GM23248 (cell line): Measurements from ENCODE around the gene RAB41. TPM values are rescaled to one million over a fixed set of nuclear protein-coding genes. Genes with fewer than 3 reads are reported as not detected.
"Not testable (repeated sequence)": the region's sequence is repeated elsewhere in the genome, so short reads cannot be mapped to it uniquely, and the experiment has no call there.

ENCODE experiments used
- DNase-seq: peaks from one replicate; pipeline ENCODE4 v3.0.0-alpha.2; 2015
- H2AFZ ChIP-seq: fragments of 200-600 bp; sonication (generic); 2 replicates; pipeline ENCODE4 v1.6.1; 2016; ENCODE audit warnings: antibody characterized with exemption
- H3F3A ChIP-seq: fragments of 200-600 bp; sonication (generic); 2 replicates; pipeline ENCODE4 v1.6.1; 2016; ENCODE audit warnings: mild to moderate bottlenecking, antibody characterized with exemption, mixed run types; ENCODE audit not compliant: insufficient read depth
- H3K27ac ChIP-seq: fragments of 200-600 bp; sonication (generic); 2 replicates; pipeline ENCODE4 v1.5.1; 2016; ENCODE audit warnings: mild to moderate bottlenecking
- H3K27me3 ChIP-seq: fragments of 200-600 bp; sonication (generic); replicated peaks from 2 replicates; pipeline ENCODE4 v1.6.1; 2016; ENCODE audit warnings: mild to moderate bottlenecking; ENCODE audit not compliant: insufficient read depth
- H3K36me3 ChIP-seq: fragments of 200-600 bp; sonication (generic); 2 replicates; pipeline ENCODE4 v1.6.1; 2016; ENCODE audit warnings: low read depth, mild to moderate bottlenecking
- H3K4me1 ChIP-seq: fragments of 200-600 bp; sonication (generic); 2 replicates; pipeline ENCODE4 v1.6.1; 2016; ENCODE audit warnings: mild to moderate bottlenecking; ENCODE audit not compliant: insufficient read depth
- H3K4me2 ChIP-seq: fragments of 200-600 bp; sonication (generic); one replicate; pipeline ENCODE4 v1.6.1; 2016; ENCODE audit warnings: mild to moderate bottlenecking; ENCODE audit not compliant: unreplicated experiment
- H3K4me3 ChIP-seq: fragments of 200-600 bp; sonication (generic); 2 replicates; pipeline ENCODE4 v1.5.1; 2016; ENCODE audit warnings: mild to moderate bottlenecking
- H3K79me2 ChIP-seq: fragments of 200-600 bp; sonication (generic); 2 replicates; pipeline ENCODE4 v1.6.1; 2016; ENCODE audit warnings: mild to moderate bottlenecking; ENCODE audit not compliant: insufficient read depth
- H3K9ac ChIP-seq: fragments of 200-600 bp; sonication (generic); 2 replicates; pipeline ENCODE4 v1.6.1; 2016; ENCODE audit warnings: mild to moderate bottlenecking
- H3K9me2 ChIP-seq: fragments of 200-600 bp; sonication (generic); 2 replicates; pipeline ENCODE4 v1.6.1; 2016; ENCODE audit warnings: mixed run types, mild to moderate bottlenecking, moderate library complexity; ENCODE audit not compliant: insufficient read depth
- H3K9me3 ChIP-seq: fragments of 200-600 bp; sonication (generic); one replicate; pipeline ENCODE4 v1.6.1; 2017; ENCODE audit warnings: low read depth
- H4K20me1 ChIP-seq: fragments of 200-600 bp; sonication (generic); 2 replicates; pipeline ENCODE4 v1.6.0; 2016; ENCODE audit not compliant: insufficient read depth
- EZH2 ChIP-seq: fragments of 200-600 bp; sonication (generic); IDR thresholded peaks from 2 replicates; pipeline ENCODE4 v1.6.1; 2018; ENCODE audit warnings: antibody characterized with exemption, mild to moderate bottlenecking; ENCODE audit not compliant: insufficient read depth, poor library complexity, severe bottlenecking
- EZH2phosphoT487 ChIP-seq: fragments of 200-600 bp; sonication (generic); IDR thresholded peaks from 2 replicates; pipeline ENCODE4 v1.6.1; 2018; ENCODE audit warnings: antibody characterized with exemption, moderate library complexity, mild to moderate bottlenecking, low read depth; ENCODE audit not compliant: insufficient read depth
- WGBS, 2 experiments: methylation state at CpG; one replicate each; pipeline ENCODE4 v1.1.6; 2015 to 2017; ENCODE audit warnings: low lambda C conversion rate in 2 of 2, low coverage in 1 of 2; ENCODE audit errors: missing lambda C conversion rate in 2 of 2; 5-methylcytosine and 5-hydroxymethylcytosine counted together
- in situ Hi-C: fragments of 300-500 bp; cut with MboI; formaldehyde crosslinking; loops from 2 replicates; pipeline ENCODE4 v1.15.0; 2020
- polyA plus RNA-seq: library from polyadenylated mRNA; unstranded; fragments of >200 nt; fragmentation: Nextera tagmentation; extraction: Ambion mirVana; gene quantifications from 2 replicates; pipeline ENCODE4 v1.2.1, GENCODE V29; 2016
- total RNA-seq: library from RNA; depleted of rRNA; stranded (reverse); fragments of >200 nt; shearing (Covaris generic); gene quantifications from 2 replicates; pipeline ENCODE4 v1.2.3, GENCODE V29; 2014; rRNA removed

RAB41 gene
- total RNA-seq (not detected in 2 replicates), polyA plus RNA-seq (not detected in 2 replicates)

DNA sequence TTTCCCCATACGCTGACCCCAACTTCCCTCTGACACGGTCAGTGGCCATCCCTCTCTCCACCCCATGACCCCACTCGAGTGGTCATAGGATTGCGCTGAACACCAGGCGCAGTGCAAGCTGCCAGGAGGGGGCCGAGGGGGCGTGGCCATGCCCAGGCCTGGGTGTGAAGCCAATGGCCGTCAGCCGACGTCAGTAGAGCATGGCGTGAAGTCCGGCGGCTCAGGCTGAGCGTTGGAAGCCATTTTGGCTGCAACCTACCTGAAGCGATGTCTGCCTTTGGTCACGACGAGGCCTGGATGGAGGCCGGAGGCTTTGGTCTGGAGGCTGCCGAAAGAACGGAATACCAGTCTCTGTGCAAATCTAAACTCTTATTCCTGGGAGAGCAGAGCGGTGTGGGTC lies at the start of gene RAB41:
RAB41 (plus strand) TSS at position 222 of the 400 bp plus-strand sequence; CDS start at position 268, 46 bp downstream.
- Histone ChIP-seq H3K4me2 (no peak within 1 kb of the TSS), H4K20me1 (no peaks in the 10 kb centered on the region), H2AFZ (no peak within 1 kb of the TSS), H3K36me3 (no peaks in the 10 kb centered on the region), H3K9ac (no peak within 1 kb of the TSS), H3K9me3 (no peaks in the 10 kb centered on the region), H3K4me3 (no peak within 1 kb of the TSS), H3K27ac (no peak within 1 kb of the TSS), H3K79me2 (no peaks in the 10 kb centered on the region), H3K4me1 (no peaks in the 10 kb centered on the region), H3K9me2 (no peaks in the 10 kb centered on the region), H3F3A (no peaks in the 10 kb centered on the region), H3K27me3 (no peaks in the 10 kb centered on the region)
- in situ Hi-C loops: no loop called here
- no peak for DNase-seq
- no peak for TF ChIP-seq EZH2phosphoT487
- no peak for TF ChIP-seq EZH2
- 92 to 98% methylated on average over 8 to 21 of the region's 21 CpGs for WGBS, 2 experiments

DNA sequence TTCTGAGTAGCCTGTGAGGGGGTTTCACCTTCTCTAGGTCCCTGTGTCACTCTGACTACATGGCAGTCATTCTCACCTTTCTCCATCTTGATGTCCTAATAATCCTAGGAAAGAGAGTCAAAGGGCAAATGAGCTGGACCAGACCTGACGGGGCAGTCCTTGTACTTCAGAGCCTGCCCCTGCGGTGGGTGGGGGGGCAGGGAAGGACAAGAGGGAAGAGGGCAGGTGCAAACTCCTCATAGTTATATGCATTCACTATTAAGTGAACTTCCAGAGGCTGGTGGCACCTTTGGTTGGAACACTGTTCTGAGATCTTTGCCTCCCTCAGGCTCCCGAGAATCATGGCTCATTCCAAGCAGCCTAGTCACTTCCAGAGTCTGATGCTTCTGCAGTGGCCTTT lies 47.6 kb upstream of the RAB41 start, which contains the start of gene AWAT1:
AWAT1 (plus strand) TSS at position 301 of the 400 bp plus-strand sequence; CDS start at position 342, 41 bp downstream.
- no peak within 1 kb of the TSS for H3K4me3 ChIP-seq
- H3K9me2 ChIP-seq: no peaks in the 10 kb centered on the region
- no peaks in the 10 kb centered on the region for H3K27me3 ChIP-seq
- no peak within 1 kb of the TSS for H3K4me2 ChIP-seq
- DNase-seq: peak; percentile 27
- no peak within 1 kb of the TSS for H2AFZ ChIP-seq
- 42 to 44% methylated on average over 1 to 3 of the region's 3 CpGs for WGBS, 2 experiments
- H3F3A ChIP-seq: no peaks in the 10 kb centered on the region
- in situ Hi-C loops: no loop called here
- no peaks in the 10 kb centered on the region for H3K4me1 ChIP-seq
- no peak within 1 kb of the TSS for H3K9ac ChIP-seq
- TF ChIP-seq EZH2 (no peak), EZH2phosphoT487 (no peak)
- no peaks in the 10 kb centered on the region for H3K36me3 ChIP-seq
- no peak within 1 kb of the TSS for H3K27ac ChIP-seq
- no peaks in the 10 kb centered on the region for H3K79me2 ChIP-seq
- H3K9me3 ChIP-seq: no peaks in the 10 kb centered on the region
- no peaks in the 10 kb centered on the region for H4K20me1 ChIP-seq

DNA sequence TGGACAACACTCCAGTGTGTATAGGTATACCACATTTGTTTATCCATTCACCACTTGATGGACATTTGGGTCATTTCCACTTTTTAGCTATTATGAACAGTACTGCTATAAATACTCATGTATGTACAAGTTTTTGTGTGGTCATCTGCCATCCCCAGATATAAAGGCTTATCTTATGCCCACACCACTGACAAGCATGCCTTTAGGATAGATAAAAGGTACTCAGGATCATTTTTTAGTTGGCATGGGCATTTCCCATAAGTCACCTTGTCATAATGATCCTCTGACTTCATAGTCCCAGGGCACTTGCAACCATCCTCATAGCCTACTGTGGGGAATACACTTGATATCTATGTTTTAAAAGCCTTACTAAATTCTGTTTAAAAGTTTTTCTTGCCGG lies 41.2 kb upstream of the RAB41 start:
- no peak for TF ChIP-seq EZH2
- no peak for TF ChIP-seq EZH2phosphoT487
- no peak overlapping the region for H3K27ac ChIP-seq
- no peaks in the 10 kb centered on the region for H3F3A ChIP-seq
- no peak overlapping the region for H3K9ac ChIP-seq
- no peak overlapping the region for H3K4me2 ChIP-seq
- H2AFZ ChIP-seq: no peak overlapping the region
- H4K20me1 ChIP-seq: no peaks in the 10 kb centered on the region
- no peaks in the 10 kb centered on the region for H3K9me2 ChIP-seq
- H3K4me1 ChIP-seq: no peaks in the 10 kb centered on the region
- in situ Hi-C loops: no loop called here
- no peaks in the 10 kb centered on the region for H3K36me3 ChIP-seq
- H3K79me2 ChIP-seq: no peaks in the 10 kb centered on the region
- no peak for DNase-seq
- H3K9me3 ChIP-seq: no peaks in the 10 kb centered on the region
- WGBS, 2 experiments: 83 to 93% methylated on average over 1 of the region's 1 CpG
- no peaks in the 10 kb centered on the region for H3K27me3 ChIP-seq
- no peak overlapping the region for H3K4me3 ChIP-seq

DNA sequence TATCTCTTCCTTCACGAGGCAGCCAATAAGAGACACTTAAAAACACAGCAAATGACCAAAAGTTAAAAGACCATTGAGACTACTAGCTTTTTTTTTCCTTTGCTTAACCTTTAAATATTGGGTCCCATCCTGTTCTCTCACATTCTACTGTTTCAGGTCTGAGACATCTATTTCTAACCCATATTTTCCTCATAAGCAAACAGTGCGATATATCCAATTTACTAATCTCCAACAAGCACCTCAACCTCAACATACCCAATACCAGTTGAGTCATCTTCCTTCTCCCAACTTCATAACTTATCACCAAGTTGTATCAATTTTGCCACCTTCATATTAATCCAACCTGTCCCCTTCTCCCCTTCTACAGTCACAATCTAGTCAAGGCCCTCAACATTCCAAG lies 40.5 kb upstream of the RAB41 start:
- H3K27me3 ChIP-seq: no peaks in the 10 kb centered on the region
- no peaks in the 10 kb centered on the region for H3K79me2 ChIP-seq
- H3K9ac ChIP-seq: no peak overlapping the region
- H3K9me3 ChIP-seq: no peaks in the 10 kb centered on the region
- no peak overlapping the region for H2AFZ ChIP-seq
- TF ChIP-seq EZH2: no peak
- TF ChIP-seq EZH2phosphoT487: no peak
- H3K9me2 ChIP-seq: no peaks in the 10 kb centered on the region
- no peaks in the 10 kb centered on the region for H3F3A ChIP-seq
- no peak for DNase-seq
- H3K4me2 ChIP-seq: no peak overlapping the region
- no peak overlapping the region for H3K4me3 ChIP-seq
- H3K27ac ChIP-seq: no peak overlapping the region
- no peaks in the 10 kb centered on the region for H3K4me1 ChIP-seq
- H4K20me1 ChIP-seq: no peaks in the 10 kb centered on the region
- H3K36me3 ChIP-seq: no peaks in the 10 kb centered on the region
- in situ Hi-C loops: no loop called here
- 50 to 55% methylated on average over 2 of the region's 2 CpGs for WGBS, 2 experiments

DNA sequence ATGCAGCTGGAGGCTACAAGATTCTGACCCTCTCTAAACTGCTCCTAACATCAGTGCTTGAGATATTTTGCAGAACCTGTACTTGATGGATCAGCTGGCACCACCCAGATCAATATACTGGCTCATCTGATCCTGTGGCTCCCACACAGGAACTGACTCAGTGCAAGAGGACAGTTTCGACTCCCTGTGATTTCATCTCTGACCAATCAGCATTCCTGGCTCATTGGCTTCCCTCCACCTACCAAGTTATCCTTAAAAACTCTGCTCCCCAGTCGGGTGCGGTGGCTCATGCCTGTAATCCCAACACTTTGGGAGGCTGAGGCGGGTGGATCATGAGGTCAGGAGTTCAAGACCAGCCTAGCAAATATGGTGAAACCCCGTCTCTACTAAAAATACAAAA lies 38.4 kb upstream of the RAB41 start:
- H3K9ac ChIP-seq, H4K20me1 ChIP-seq, H3K9me3 ChIP-seq, H3K4me1 ChIP-seq, H3K4me3 ChIP-seq, in situ Hi-C loops, H3K9me2 ChIP-seq, H3F3A ChIP-seq, H3K36me3 ChIP-seq, H3K27ac ChIP-seq, H3K79me2 ChIP-seq, H2AFZ ChIP-seq, H3K4me2 ChIP-seq, H3K27me3 ChIP-seq: not testable (repeated sequence)
- 65 to 76% methylated on average over 4 to 5 of the region's 5 CpGs for WGBS, 2 experiments
- peak; percentile 19 for DNase-seq
